H1 (cell line): ENCODE data around the gene FHIT. TPM values are rescaled to one million over a fixed set of nuclear protein-coding genes. Genes with fewer than 3 reads are reported as not detected.

ENCODE experiments used
- CTCF ChIA-PET: fragments of 300-600 bp; sonication (Branson Sonifier 250); formaldehyde crosslinking; loops from one replicate; lab custom pipeline; 2021; ENCODE audit not compliant: partially characterized antibody; lab: Charles Lee
- POLR2A ChIA-PET: fragments of 300-600 bp; sonication (Branson Sonifier 250); formaldehyde crosslinking; loops from one replicate; lab custom pipeline; 2021; ENCODE audit warnings: inconsistent platforms; ENCODE audit not compliant: partially characterized antibody; lab: Charles Lee
- DNase-seq, 2 experiments: peaks; one replicate each; pipeline versions ENCODE4 v3.0.0 to v3.0.0-alpha.2; 2010 to 2022; ENCODE audit warnings: low spot score in 2 of 2, low read depth in 1 of 2, mixed read lengths in 1 of 2
- FAIRE-seq: peaks from 2 replicates; lab custom pipeline; 2011; peaks lifted over from hg19 to GRCh38; lab: Jason Lieb, UNC
- H2AFZ ChIP-seq: 2 replicates; pipeline ENCODE4 v1.8.1; 2012; ENCODE audit warnings: low read length, inconsistent platforms
- H2AK5ac ChIP-seq: 2 replicates; pipeline ENCODE4 v1.6.1; 2013; ENCODE audit warnings: low read depth, low read length
- H2BK120ac ChIP-seq: replicated peaks from 2 replicates; pipeline ENCODE3; 2013; ENCODE audit warnings: low read depth, low read length, inconsistent platforms
- H2BK12ac ChIP-seq: 2 replicates; pipeline ENCODE4 v1.6.1; 2013; ENCODE audit warnings: low read depth, low read length
- H2BK15ac ChIP-seq: 2 replicates; pipeline ENCODE4 v1.6.1; 2013; ENCODE audit warnings: low read length
- H2BK20ac ChIP-seq: 2 replicates; pipeline ENCODE4 v1.6.1; 2013; ENCODE audit warnings: low read length
- H2BK5ac ChIP-seq: 2 replicates; pipeline ENCODE4 v1.6.1; 2013; ENCODE audit warnings: low read depth, low read length
- H3K14ac ChIP-seq: 2 replicates; pipeline ENCODE4 v1.6.1; 2013; ENCODE audit warnings: inconsistent platforms; ENCODE audit not compliant: insufficient read length
- H3K18ac ChIP-seq: 2 replicates; pipeline ENCODE4 v1.6.1; 2013; ENCODE audit warnings: low read length; ENCODE audit errors: extremely low read depth
- H3K23ac ChIP-seq: 2 replicates; pipeline ENCODE4 v1.6.1; 2013; ENCODE audit warnings: inconsistent platforms; ENCODE audit not compliant: insufficient read length
- H3K23me2 ChIP-seq: 2 replicates; pipeline ENCODE4 v1.6.1; 2013; ENCODE audit warnings: low read depth, low read length
- H3K27ac ChIP-seq: 2 replicates; pipeline ENCODE4 v1.6.1; 2011; ENCODE audit warnings: low read depth, low read length, inconsistent platforms
- H3K27me3 ChIP-seq, 4 experiments: replicated peaks in 1 of 4; 1 replicate in 1 of 4; 2 replicates in 3 of 4; pipeline versions ENCODE4 v1.6.1 to v1.8.1; 2011 to 2013; ENCODE audit warnings: low read length in 3 of 4, mild to moderate bottlenecking in 3 of 4, inconsistent platforms in 2 of 4, mixed read lengths in 2 of 4, moderate library complexity in 1 of 4; ENCODE audit not compliant: control insufficient read depth in 3 of 4, insufficient read depth in 3 of 4; ENCODE audit errors: extremely low read depth in 1 of 4
- H3K36me3 ChIP-seq, 4 experiments: 2 replicates each; pipeline versions ENCODE4 v1.6.1 to v1.8.1; 2011 to 2013; ENCODE audit warnings: mild to moderate bottlenecking in 4 of 4, low read length in 3 of 4, moderate library complexity in 2 of 4, control low read depth in 1 of 4, inconsistent platforms in 1 of 4; ENCODE audit not compliant: insufficient read depth in 4 of 4, control insufficient read depth in 2 of 4
- H3K4ac ChIP-seq: replicated peaks from 2 replicates; pipeline ENCODE3; 2013; ENCODE audit warnings: low read length, low read depth, mixed read lengths, inconsistent platforms; ENCODE audit not compliant: insufficient read length
- H3K4me1 ChIP-seq, 4 experiments: replicated peaks in 1 of 4; 1 replicate in 1 of 4; 2 replicates in 3 of 4; pipeline versions ENCODE4 v1.6.1 to v1.8.1; 2011 to 2013; ENCODE audit warnings: low read length in 3 of 4, inconsistent platforms in 2 of 4, mixed read lengths in 1 of 4; ENCODE audit not compliant: insufficient read depth in 4 of 4, control insufficient read depth in 3 of 4
- H3K4me2 ChIP-seq, 2 experiments: 2 replicates each; pipeline versions ENCODE4 v1.6.1 to v1.8.1; 2011 to 2013; ENCODE audit warnings: low read depth in 2 of 2, low read length in 2 of 2, control low read depth in 1 of 2, inconsistent platforms in 1 of 2, mild to moderate bottlenecking in 1 of 2; ENCODE audit not compliant: insufficient read depth in 1 of 2
- H3K4me3 ChIP-seq, 4 experiments: fragments of 200-600, 300-600 bp in 1 of 4; sonication (generic), shearing (Covaris generic), sonication (Bioruptor Twin) in 1 of 4; 2 replicates each; pipeline versions ENCODE4 v1.5.1 to v1.8.1; 2011 to 2016; ENCODE audit warnings: low read length in 4 of 4, low read depth in 3 of 4, control low read depth in 2 of 4, inconsistent platforms in 2 of 4, mild to moderate bottlenecking in 2 of 4, mixed read lengths in 1 of 4, moderate library complexity in 1 of 4; ENCODE audit not compliant: insufficient read depth in 2 of 4; ENCODE audit errors: extremely low read depth in 1 of 4
- H3K56ac ChIP-seq: replicated peaks from 2 replicates; pipeline ENCODE3; 2013; ENCODE audit warnings: low read depth, mild to moderate bottlenecking, mixed read lengths, low read length, inconsistent platforms; ENCODE audit not compliant: insufficient read length
- H3K79me1 ChIP-seq: 2 replicates; pipeline ENCODE4 v1.6.1; 2013; ENCODE audit warnings: low read depth, low read length, control low read depth
- H3K79me2 ChIP-seq, 2 experiments: 2 replicates each; pipeline versions ENCODE4 v1.6.1 to v1.8.1; 2012 to 2013; ENCODE audit warnings: low read length in 2 of 2, mild to moderate bottlenecking in 2 of 2, inconsistent platforms in 1 of 2; ENCODE audit not compliant: insufficient read depth in 2 of 2, control insufficient read depth in 1 of 2
- H3K9ac ChIP-seq, 4 experiments: replicated peaks in 1 of 4; 1 replicate in 1 of 4; 2 replicates in 3 of 4; pipeline versions ENCODE4 v1.6.1 to v1.8.1; 2011 to 2013; ENCODE audit warnings: low read depth in 3 of 4, low read length in 3 of 4, control low read depth in 2 of 4, mild to moderate bottlenecking in 2 of 4, moderate library complexity in 2 of 4, inconsistent platforms in 1 of 4; ENCODE audit errors: extremely low read depth in 1 of 4
- H3K9me3 ChIP-seq, 2 experiments: 2 replicates each; pipeline versions ENCODE4 v1.6.1 to v1.8.1; 2012 to 2013; ENCODE audit warnings: mild to moderate bottlenecking in 2 of 2, moderate library complexity in 2 of 2, control low read depth in 1 of 2, inconsistent platforms in 1 of 2, low read depth in 1 of 2, low read length in 1 of 2, mixed read lengths in 1 of 2; ENCODE audit not compliant: insufficient read depth in 2 of 2
- H4K20me1 ChIP-seq, 2 experiments: replicated peaks in 1 of 2; 2 replicates each; pipeline versions ENCODE3 to v1.8.1; 2011 to 2013; ENCODE audit warnings: inconsistent platforms in 2 of 2, low read length in 2 of 2, mild to moderate bottlenecking in 1 of 2; ENCODE audit not compliant: insufficient read depth in 2 of 2, control insufficient read depth in 1 of 2
- H4K5ac ChIP-seq: 2 replicates; pipeline ENCODE4 v1.6.1; 2013; ENCODE audit warnings: low read length, low read depth, mixed read lengths, inconsistent platforms; ENCODE audit not compliant: insufficient read length
- H4K8ac ChIP-seq: 2 replicates; pipeline ENCODE4 v1.8.0; 2013; ENCODE audit warnings: mild to moderate bottlenecking, moderate library complexity, low read length, inconsistent platforms; ENCODE audit not compliant: insufficient read depth; ENCODE audit errors: extremely low read depth
- H4K91ac ChIP-seq: replicated peaks from 2 replicates; pipeline ENCODE3; 2013; ENCODE audit warnings: low read length, mixed read lengths, inconsistent platforms; ENCODE audit not compliant: insufficient read length
- BCL11A ChIP-seq, 2 experiments: IDR thresholded peaks; one replicate each; pipeline ENCODE4 v1.6.1; 2011; ENCODE audit warnings: low read depth in 2 of 2, low read length in 2 of 2, mild to moderate bottlenecking in 2 of 2
- BRCA1 ChIP-seq: IDR thresholded peaks from 2 replicates; pipeline ENCODE4 v1.6.1; 2012; ENCODE audit warnings: low read depth, low read length, improper control_type of control experiment
- CHD2 ChIP-seq: IDR thresholded peaks from 2 replicates; pipeline ENCODE4 v1.6.1; 2012; ENCODE audit warnings: low read length, improper control_type of control experiment
- FOSL1 ChIP-seq: IDR thresholded peaks from 2 replicates; pipeline ENCODE4 v1.6.1; 2011; ENCODE audit warnings: mild to moderate bottlenecking, low read depth, low read length, moderate library complexity; ENCODE audit not compliant: insufficient read depth
- JUND ChIP-seq: IDR thresholded peaks from 2 replicates; pipeline ENCODE4 v1.6.1; 2011; ENCODE audit warnings: mild to moderate bottlenecking, improper control_type of control experiment, low read length
- KDM1A ChIP-seq: fragments of 200-600, 300-600 bp; sonication (generic); IDR thresholded peaks from 2 replicates; pipeline ENCODE4 v1.7.1; 2016; ENCODE audit warnings: mild to moderate bottlenecking, low read length, borderline replicate concordance
- KDM5A ChIP-seq: fragments of 200-600 bp; IDR thresholded peaks from 2 replicates; pipeline ENCODE4 v1.7.1; 2012; ENCODE audit warnings: mild to moderate bottlenecking, low read length, inconsistent platforms, mixed read lengths
- NRF1 ChIP-seq: IDR thresholded peaks from 2 replicates; pipeline ENCODE4 v1.6.1; 2011; ENCODE audit warnings: mild to moderate bottlenecking, low read depth, low read length, improper control_type of control experiment
- POLR2A ChIP-seq, 2 experiments: IDR thresholded peaks; 1 replicate in 1 of 2; 2 replicates in 1 of 2; pipeline ENCODE4 v1.6.1; 2011; ENCODE audit warnings: low read depth in 2 of 2, low read length in 2 of 2, mild to moderate bottlenecking in 2 of 2; ENCODE audit errors: control extremely low read depth in 1 of 2
- RAD21 ChIP-seq, 2 experiments: IDR thresholded peaks in 1 of 2; conservative IDR thresholded peaks in 1 of 2; 2 replicates each; pipeline ENCODE4 v1.6.1; 2011; ENCODE audit warnings: low read depth in 2 of 2, low read length in 2 of 2, improper control_type of control experiment in 1 of 2, inconsistent platforms in 1 of 2, mild to moderate bottlenecking in 1 of 2, moderate library complexity in 1 of 2
- RBBP5 ChIP-seq: IDR thresholded peaks from 2 replicates; pipeline ENCODE4 v1.7.1; 2012; ENCODE audit warnings: low read depth, mild to moderate bottlenecking, inconsistent platforms, low read length, moderate library complexity, borderline replicate concordance
- SUZ12 ChIP-seq: fragments of 200-600 bp; sonication (generic); IDR thresholded peaks from 2 replicates; pipeline ENCODE4 v1.6.1; 2012; ENCODE audit warnings: mild to moderate bottlenecking, inconsistent platforms, low read length, moderate library complexity, mixed read lengths
- polyA plus RNA-seq, 7 experiments: library from polyadenylated mRNA; depleted of rRNA in 3 of 7; stranded (reverse) in 5 of 7; unstranded in 2 of 7; fragments of >200 nt in 5 of 7; fragments of 200-250 nt in 2 of 7; gene quantifications; 1 replicate in 5 of 7; 2 replicates in 1 of 7; 4 replicates in 1 of 7; pipeline versions ENCODE4 v1.2.1 to v1.2.3, GENCODE V29; 2011 to 2013; ENCODE audit warnings: missing spikeins in 2 of 7, mixed read lengths in 2 of 7
- total RNA-seq: library from RNA; stranded (reverse); fragmentation: NEBNext Ultra II Directional; extraction: Animal tissue kit (Norgen Biotek cat#: 25700); gene quantifications from 2 replicates; pipeline ENCODE4 v1.2.1, GENCODE V29; 2021
- TF ChIP-seq, protein P1 (sequence below): IDR thresholded peaks from 2 replicates; pipeline ENCODE4 v1.6.1; 2012; ENCODE audit warnings: inconsistent platforms
- TF ChIP-seq, protein P2 (sequence below): IDR thresholded peaks from 2 replicates; pipeline ENCODE4 v1.6.1; 2011; ENCODE audit warnings: low read depth, mild to moderate bottlenecking, low read length; ENCODE audit not compliant: insufficient read depth

The FHIT gene
- total and polyA plus RNA-seq, 2 of the 8 experiments (the other 6 are each of a cell fraction or from before 2014, with no cell fraction given) = 1.2 to 3.2 TPM

DNA sequence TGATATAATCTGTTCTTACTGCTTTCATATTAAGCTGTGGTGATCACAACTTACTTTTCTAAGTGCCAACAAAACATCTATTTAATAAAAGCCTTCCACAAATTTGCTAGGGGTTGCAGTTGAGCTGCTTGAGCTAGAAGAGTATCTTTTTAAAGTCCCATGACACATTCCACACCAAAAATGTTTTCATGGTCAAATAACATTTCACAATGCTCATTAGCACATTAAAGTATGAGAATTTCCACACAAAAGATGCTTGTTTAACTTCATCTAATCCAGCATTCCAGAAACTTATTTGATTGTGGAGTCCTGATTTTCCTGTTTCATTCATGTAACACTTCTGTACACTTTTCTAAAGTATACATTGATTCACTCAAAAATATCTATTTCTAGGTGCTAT is 1325.3 kb downstream of the FHIT start:
- ChIA-PET POLR2A (no interaction called here), CTCF (interaction anchor here (0.7 to 0.8 kb wide), 2 partner anchors 15 to 523 kb away, joined by 3 to 6 read pairs; no protein-coding TSS in a partner anchor)
- H3K4ac ChIP-seq = no peak overlapping the region
- no peak overlapping the region for H3K4me3 ChIP-seq
- no peaks in the 10 kb centered on the region for H3K79me1 ChIP-seq
- no peak overlapping the region for H3K9ac ChIP-seq
- no peak overlapping the region for H2AK5ac ChIP-seq
- no peaks in the 10 kb centered on the region for H3K9me3 ChIP-seq
- H3K27ac ChIP-seq = no peak overlapping the region
- H2BK20ac ChIP-seq = no peak overlapping the region
- no peak overlapping the region for H3K4me2 ChIP-seq
- no peaks in the 10 kb centered on the region for H4K20me1 ChIP-seq
- no peak overlapping the region for H3K18ac ChIP-seq
- H3K23me2 ChIP-seq = no peaks in the 10 kb centered on the region
- H2BK12ac ChIP-seq = no peak overlapping the region
- H4K8ac ChIP-seq = no peak overlapping the region
- no peaks in the 10 kb centered on the region for H3K36me3 ChIP-seq
- H3K4me1 ChIP-seq = no peaks in the 10 kb centered on the region
- no peak for TF ChIP-seq POLR2A (IDR thresholded peaks at IDR 0.05; ENCODE audit: control extremely low read depth in 1 of 2, low read depth in 2 of 2, low read length in 2 of 2)
- TF ChIP-seq KDM1A = no peak
- no peak for TF ChIP-seq SUZ12
- TF ChIP-seq RAD21 (IDR thresholded peaks at IDR 0.05 in 1 of 2, conservative IDR thresholded peaks at IDR 0.05 in 1 of 2; ENCODE audit: low read depth in 2 of 2, low read length in 2 of 2) = no peak
- TF ChIP-seq KDM5A = no peak
- TF ChIP-seq RBBP5 = no peak
- TF ChIP-seq NRF1 = no peak
- TF ChIP-seq, protein P1, sequence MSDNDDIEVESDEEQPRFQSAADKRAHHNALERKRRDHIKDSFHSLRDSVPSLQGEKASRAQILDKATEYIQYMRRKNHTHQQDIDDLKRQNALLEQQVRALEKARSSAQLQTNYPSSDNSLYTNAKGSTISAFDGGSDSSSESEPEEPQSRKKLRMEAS = no peak
- TF ChIP-seq BCL11A (IDR thresholded peaks at IDR 0.05; ENCODE audit: low read depth in 2 of 2, low read length in 2 of 2) = no peak
- no peak for TF ChIP-seq CHD2
- no peak for TF ChIP-seq FOSL1
- TF ChIP-seq JUND = no peak
- TF ChIP-seq, protein P2, sequence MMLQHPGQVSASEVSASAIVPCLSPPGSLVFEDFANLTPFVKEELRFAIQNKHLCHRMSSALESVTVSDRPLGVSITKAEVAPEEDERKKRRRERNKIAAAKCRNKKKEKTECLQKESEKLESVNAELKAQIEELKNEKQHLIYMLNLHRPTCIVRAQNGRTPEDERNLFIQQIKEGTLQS = no peak
- no peak for TF ChIP-seq BRCA1
- no peak overlapping the region for H2AFZ ChIP-seq
- H2BK120ac ChIP-seq = no peak overlapping the region
- no peaks in the 10 kb centered on the region for H3K79me2 ChIP-seq
- FAIRE-seq (no peak), DNase-seq (no peak)
- no peak overlapping the region for H3K56ac ChIP-seq
- no peak overlapping the region for H4K91ac ChIP-seq
- H4K5ac ChIP-seq = no peak overlapping the region
- H3K23ac ChIP-seq = no peak overlapping the region
- H3K14ac ChIP-seq = no peak overlapping the region
- H2BK5ac ChIP-seq = no peak overlapping the region
- H3K27me3 ChIP-seq = no peaks in the 10 kb centered on the region
- H2BK15ac ChIP-seq = no peak overlapping the region
